NB4 (cell line): ENCODE results near the gene SLC22A13.

ENCODE experiments used
- CTCF ChIP-seq: IDR thresholded peaks from one replicate; pipeline ENCODE4 v1.5.1; 2012; ENCODE audit warnings: low read depth, low read length
- MYC ChIP-seq: IDR thresholded peaks from 2 replicates; pipeline ENCODE4 v1.6.1; 2011; ENCODE audit warnings: low read depth, low read length
- POLR2A ChIP-seq: IDR thresholded peaks from 2 replicates; pipeline ENCODE4 v1.6.1; 2011; ENCODE audit warnings: mild to moderate bottlenecking; ENCODE audit not compliant: insufficient read length; ENCODE audit errors: extremely low read depth
- TF ChIP-seq, protein P1 (sequence below): IDR thresholded peaks from 2 replicates; pipeline ENCODE4 v1.6.1; 2011; ENCODE audit warnings: low read depth, low read length

DNA sequence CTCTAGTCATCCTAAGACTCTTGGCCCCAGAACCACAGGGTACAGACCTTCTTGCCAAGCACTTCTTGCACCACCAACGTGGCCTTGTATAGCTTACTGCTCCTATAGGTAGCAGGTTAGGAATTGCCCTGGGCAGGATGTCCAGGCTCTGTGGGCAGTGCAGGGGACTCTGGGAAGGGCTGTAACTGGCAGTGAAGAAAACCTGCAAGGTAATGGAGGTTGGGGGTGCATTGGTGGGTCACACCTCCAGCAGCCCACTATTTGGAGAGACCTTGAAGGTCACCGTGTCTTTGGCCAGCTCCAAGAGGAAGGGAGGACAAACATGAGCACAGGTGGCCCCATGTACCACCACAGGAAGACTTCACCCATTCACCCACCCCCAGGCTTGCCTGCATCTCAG is 59.6 kb downstream of the SLC22A13 start:
- TF ChIP-seq CTCF (no peak), POLR2A (no peak), MYC (no peak)
- TF ChIP-seq, protein P1, sequence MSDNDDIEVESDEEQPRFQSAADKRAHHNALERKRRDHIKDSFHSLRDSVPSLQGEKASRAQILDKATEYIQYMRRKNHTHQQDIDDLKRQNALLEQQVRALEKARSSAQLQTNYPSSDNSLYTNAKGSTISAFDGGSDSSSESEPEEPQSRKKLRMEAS, result no peak
